CD14-positive monocyte (primary cell): Measurements from ENCODE around the gene PACSIN2. TPM values are rescaled to one million over a fixed set of nuclear protein-coding genes. Genes with fewer than 3 reads are reported as not detected.

ENCODE experiments used
- DNase-seq, 3 donors: peaks; one replicate each; pipeline ENCODE4 v3.0.0-alpha.2; 2011 to 2022
- H2AFZ ChIP-seq: 2 replicates; pipeline ENCODE4 v1.6.0; 2012; ENCODE audit warnings: mild to moderate bottlenecking, low read depth, low read length, inconsistent platforms; ENCODE audit not compliant: insufficient read depth, poor library complexity, severe bottlenecking
- H3K27ac ChIP-seq, 2 donors: 1 replicate in 1 of 2; 2 replicates in 1 of 2; pipeline ENCODE4 v1.5.1; 2012 to 2013; ENCODE audit warnings: low read length in 2 of 2, control low read depth in 1 of 2, inconsistent platforms in 1 of 2, low read depth in 1 of 2, mild to moderate bottlenecking in 1 of 2
- H3K27me3 ChIP-seq, 2 donors: one replicate each; pipeline versions ENCODE4 v1.6.0 to v1.6.1; 2011 to 2013; ENCODE audit warnings: low read length in 2 of 2; ENCODE audit not compliant: control insufficient read depth in 2 of 2, insufficient read depth in 2 of 2
- H3K36me3 ChIP-seq, 2 donors: replicated peaks in 1 of 2; 1 replicate in 1 of 2; 2 replicates in 1 of 2; pipeline versions ENCODE4 v1.5.1 to v1.6.1; 2012 to 2013; ENCODE audit warnings: low read length in 2 of 2, control low read depth in 1 of 2, inconsistent platforms in 1 of 2, mild to moderate bottlenecking in 1 of 2; ENCODE audit not compliant: insufficient read depth in 2 of 2, control insufficient read depth in 1 of 2
- H3K4me1 ChIP-seq, 2 donors: 1 replicate in 1 of 2; 2 replicates in 1 of 2; pipeline versions ENCODE4 v1.5.1 to v1.6.1; 2012 to 2013; ENCODE audit warnings: low read length in 2 of 2, control low read depth in 1 of 2, inconsistent platforms in 1 of 2, mild to moderate bottlenecking in 1 of 2, moderate library complexity in 1 of 2; ENCODE audit not compliant: insufficient read depth in 2 of 2, control insufficient read depth in 1 of 2
- H3K4me2 ChIP-seq: replicated peaks from 2 replicates; pipeline ENCODE3; 2012; ENCODE audit warnings: low read length, moderate library complexity, mild to moderate bottlenecking; ENCODE audit not compliant: poor library complexity, severe bottlenecking; ENCODE audit errors: extremely low read depth
- H3K4me3 ChIP-seq, 3 experiments: fragments of 200-600 bp in 1 of 3; sonication (generic) in 1 of 3; replicated peaks in 1 of 3; 1 replicate in 2 of 3; 2 replicates in 1 of 3; pipeline ENCODE4 v1.5.1; 2011 to 2013; ENCODE audit warnings: low read length in 3 of 3, mild to moderate bottlenecking in 3 of 3, control low read depth in 2 of 3, low read depth in 2 of 3, inconsistent platforms in 1 of 3, moderate library complexity in 1 of 3
- H3K79me2 ChIP-seq: 2 replicates; pipeline ENCODE4 v1.6.0; 2012; ENCODE audit warnings: mild to moderate bottlenecking, control low read depth, inconsistent platforms, low read length, moderate library complexity; ENCODE audit not compliant: insufficient read depth
- H3K9ac ChIP-seq: 2 replicates; pipeline ENCODE4 v1.6.0; 2017; ENCODE audit warnings: low read length, mild to moderate bottlenecking; ENCODE audit not compliant: insufficient read depth, poor library complexity, severe bottlenecking
- H3K9me3 ChIP-seq, 2 donors: replicated peaks in 1 of 2; 1 replicate in 1 of 2; 2 replicates in 1 of 2; pipeline versions ENCODE4 v1.5.1 to v1.6.1; 2012 to 2013; ENCODE audit warnings: low read length in 2 of 2, control low read depth in 1 of 2; ENCODE audit not compliant: control insufficient read depth in 1 of 2, insufficient read depth in 1 of 2
- H4K20me1 ChIP-seq: 2 replicates; pipeline ENCODE4 v1.6.0; 2012; ENCODE audit warnings: mild to moderate bottlenecking, low read length, control low read depth, moderate library complexity; ENCODE audit not compliant: insufficient read depth
- H3K27ac Mint-ChIP-seq, 7 donors: one replicate each; pipeline ENCODE4 v1.8.0; 2020; ENCODE audit warnings: mild to moderate bottlenecking in 7 of 7, mixed read lengths in 7 of 7, moderate library complexity in 6 of 7, inconsistent platforms in 2 of 7
- H3K27me3 Mint-ChIP-seq, 3 donors: one replicate each; pipeline ENCODE4 v1.8.0; 2021 to 2022; ENCODE audit warnings: low read depth in 3 of 3, mild to moderate bottlenecking in 3 of 3, mixed read lengths in 3 of 3, moderate library complexity in 3 of 3, inconsistent platforms in 1 of 3
- H3K36me3 Mint-ChIP-seq, 2 donors: one replicate each; pipeline ENCODE4 v1.8.0; 2020; ENCODE audit warnings: mixed read lengths in 2 of 2, inconsistent platforms in 1 of 2, mild to moderate bottlenecking in 1 of 2
- H3K4me1 Mint-ChIP-seq: one replicate; pipeline ENCODE4 v1.8.0; 2020; ENCODE audit warnings: mild to moderate bottlenecking, mixed read lengths
- H3K4me3 Mint-ChIP-seq, 2 donors: one replicate each; pipeline ENCODE4 v1.8.0; 2020; ENCODE audit warnings: mild to moderate bottlenecking in 2 of 2, mixed read lengths in 2 of 2, moderate library complexity in 1 of 2
- H3K9me3 Mint-ChIP-seq, 7 donors: one replicate each; pipeline ENCODE4 v1.8.0; 2020 to 2022; ENCODE audit warnings: mixed read lengths in 7 of 7, mild to moderate bottlenecking in 6 of 7, moderate library complexity in 6 of 7, inconsistent platforms in 2 of 7
- CTCF ChIP-seq: fragments of 200-600 bp; IDR thresholded peaks from one replicate; pipeline ENCODE4 v1.8.0; 2022; ENCODE audit warnings: antibody characterized with exemption, mild to moderate bottlenecking
- WGBS: methylation state at CpG from one replicate; pipeline ENCODE4 v1.1.5; 2013; ENCODE audit warnings: missing lambda C conversion rate; ENCODE audit not compliant: insufficient coverage; 5-methylcytosine and 5-hydroxymethylcytosine counted together
- intact Hi-C, 2 donors: fragments of 100-400 bp; cut with micrococcal nuclease; formaldehyde crosslinking; loops; one replicate each; pipeline versions ENCODE4 v1.15.0 to v1.15.1; 2023
- polyA plus RNA-seq, 3 donors: library from polyadenylated mRNA; depleted of rRNA in 1 of 3; unstranded in 2 of 3; stranded (reverse) in 1 of 3; fragments of 300-500 nt in 2 of 3; fragments of >200 nt in 1 of 3; fragmentation: Illumina TruSeq in 2 of 3; gene quantifications; 1 replicate in 2 of 3; 2 replicates in 1 of 3; pipeline ENCODE4 v1.2.3, GENCODE V29; 2012 to 2021

PACSIN2 gene
- polyA plus RNA-seq, 3 donors = 31.2 to 45.7 (median 40.2) TPM

GRCh38 chr22:42825796-42826195 is 189.2 kb downstream of the PACSIN2 start:
- H3K9ac ChIP-seq = no peak overlapping the region
- Mint-ChIP-seq H3K27ac (no peak overlapping the region), H3K36me3 (peaks cover 60 to 89% of the 10 kb centered on the region in 2 donors), H3K4me1 (no peaks in the 10 kb centered on the region), H3K4me3 (no peak overlapping the region), H3K9me3 (peaks cover 0 to 3% (median 0%) of the 10 kb centered on the region in 7 donors), H3K27me3 (peaks cover 0 to 2% (median 0%) of the 10 kb centered on the region in 3 donors)
- H3K36me3 ChIP-seq = peaks cover 67 to 93% of the 10 kb centered on the region in 2 donors
- H3K4me2 ChIP-seq = no peak overlapping the region
- H3K79me2 ChIP-seq = no peaks in the 10 kb centered on the region
- TF ChIP-seq CTCF = no peak
- WGBS = no CpG with 5 or more reads among the region's 3 CpGs
- no peaks in the 10 kb centered on the region for H3K9me3 ChIP-seq
- no peak for DNase-seq
- H4K20me1 ChIP-seq = no peaks in the 10 kb centered on the region
- intact Hi-C loops = no loop called here
- no peak overlapping the region for H3K4me3 ChIP-seq
- no peaks in the 10 kb centered on the region for H3K27me3 ChIP-seq
- H3K27ac ChIP-seq = no peak overlapping the region
- no peak overlapping the region for H2AFZ ChIP-seq
- no peaks in the 10 kb centered on the region for H3K4me1 ChIP-seq

- no peak overlapping the region for H2AFZ ChIP-seq
- no peaks in the 10 kb centered on the region for H3K9me3 ChIP-seq
- H3K4me1 Mint-ChIP-seq = peaks cover 3% of the 10 kb centered on the region
- no peak overlapping the region for H3K4me2 ChIP-seq
- no peak for DNase-seq
- intact Hi-C loops = loop anchor here in 1 of 2 donors (5.0 kb wide), 1 partner anchor 159 kb away; no protein-coding TSS in a partner anchor
- H3K9ac ChIP-seq = no peak overlapping the region
- no peaks in the 10 kb centered on the region for H3K4me1 ChIP-seq
- peaks cover 53 to 69% of the 10 kb centered on the region in 2 donors for H3K36me3 Mint-ChIP-seq
- no peaks in the 10 kb centered on the region for H4K20me1 ChIP-seq
- WGBS = 100% methylated on average over 1 of the region's 3 CpGs
- H3K27ac ChIP-seq = no peak overlapping the region
- no peak for TF ChIP-seq CTCF
- no peaks in the 10 kb centered on the region for H3K27me3 ChIP-seq
- H3K4me3 Mint-ChIP-seq = no peak overlapping the region
- peaks cover 43 to 87% of the 10 kb centered on the region in 2 donors for H3K36me3 ChIP-seq
- H3K27me3 Mint-ChIP-seq = peaks cover 0 to 2% (median 0%) of the 10 kb centered on the region in 3 donors
- H3K9me3 Mint-ChIP-seq = peaks cover 0 to 3% (median 0%) of the 10 kb centered on the region in 7 donors
- H3K4me3 ChIP-seq = no peak overlapping the region
- H3K79me2 ChIP-seq = no peaks in the 10 kb centered on the region
- H3K27ac Mint-ChIP-seq = no peak overlapping the region
Observed at GRCh38 chr22:42821386-42821785, 193.6 kb downstream of the PACSIN2 start.
